GM18873 (cell line): Measurements from ENCODE around the gene RETREG1.
"Not testable (repeated sequence)": the region's sequence is repeated elsewhere in the genome, so short reads cannot be mapped to it uniquely, and the experiment has no call there.

Source experiments
- ATAC-seq: cut with Tn5 transposase; IDR thresholded peaks from one replicate; pipeline ENCODE4 v1.9.1; 2021; ENCODE audit warnings: mild to moderate bottlenecking, moderate library complexity, moderate number of reproducible peaks; ENCODE audit not compliant: unreplicated experiment, low FRiP score

Gene RETREG1

GRCh38 chr5:16617274-16617968 lies 624 bp upstream of the RETREG1 start:
- no peak for ATAC-seq

- no peak for ATAC-seq
These were observed 859 bp downstream of the RETREG1 start for GRCh38 chr5:16615741-16616535.

- ATAC-seq = no peak
These were observed 4.8 kb downstream of the RETREG1 start for GRCh38 chr5:16612007-16612406.

- ATAC-seq = not testable (repeated sequence)
These were observed 5.9 kb downstream of the RETREG1 start for GRCh38 chr5:16610896-16611295.

GRCh38 chr5:16609412-16609811 lies 7.4 kb downstream of the RETREG1 start:
- no peak for ATAC-seq

GRCh38 chr5:16606628-16607027 lies 10.2 kb downstream of the RETREG1 start:
- ATAC-seq = no peak

GRCh38 chr5:16603701-16604100 lies 13.1 kb downstream of the RETREG1 start:
- no peak for ATAC-seq

GRCh38 chr5:16603295-16603694 lies 13.5 kb downstream of the RETREG1 start:
- ATAC-seq = no peak

- ATAC-seq = no peak
These were observed 14.6 kb downstream of the RETREG1 start for GRCh38 chr5:16602182-16602581.

GRCh38 chr5:16600946-16601345 lies 15.9 kb downstream of the RETREG1 start:
- no peak for ATAC-seq

- no peak for ATAC-seq
These were observed 16.4 kb downstream of the RETREG1 start for GRCh38 chr5:16600397-16600796.

GRCh38 chr5:16597946-16598694 lies 18.7 kb downstream of the RETREG1 start:
- no peak for ATAC-seq

- no peak for ATAC-seq
These were observed 20.2 kb downstream of the RETREG1 start for GRCh38 chr5:16596581-16596940.

GRCh38 chr5:16595881-16596580 lies 20.8 kb downstream of the RETREG1 start:
- ATAC-seq = no peak

- no peak for ATAC-seq
These were observed 23.2 kb downstream of the RETREG1 start for GRCh38 chr5:16593628-16594027.

GRCh38 chr5:16593013-16593412 lies 23.8 kb downstream of the RETREG1 start:
- no peak for ATAC-seq

GRCh38 chr5:16592255-16592654 lies 24.5 kb downstream of the RETREG1 start:
- ATAC-seq = no peak

GRCh38 chr5:16590685-16591084 lies 26.1 kb downstream of the RETREG1 start:
- ATAC-seq = no peak

- no peak for ATAC-seq
These were observed 27.1 kb downstream of the RETREG1 start for GRCh38 chr5:16589658-16590057.

- no peak for ATAC-seq
These were observed 28.2 kb downstream of the RETREG1 start for GRCh38 chr5:16588434-16589214.
